HG03565 (cell line): ENCODE results near the gene IDI1.
"Not testable (repeated sequence)": the region's sequence is repeated elsewhere in the genome, so short reads cannot be mapped to it uniquely, and the experiment has no call there.

Experiments
- ATAC-seq: cut with Tn5 transposase; IDR thresholded peaks from one replicate; pipeline ENCODE4 v1.9.1; 2021; ENCODE audit warnings: mild to moderate bottlenecking, moderate library complexity; ENCODE audit not compliant: unreplicated experiment

IDI1 gene

DNA sequence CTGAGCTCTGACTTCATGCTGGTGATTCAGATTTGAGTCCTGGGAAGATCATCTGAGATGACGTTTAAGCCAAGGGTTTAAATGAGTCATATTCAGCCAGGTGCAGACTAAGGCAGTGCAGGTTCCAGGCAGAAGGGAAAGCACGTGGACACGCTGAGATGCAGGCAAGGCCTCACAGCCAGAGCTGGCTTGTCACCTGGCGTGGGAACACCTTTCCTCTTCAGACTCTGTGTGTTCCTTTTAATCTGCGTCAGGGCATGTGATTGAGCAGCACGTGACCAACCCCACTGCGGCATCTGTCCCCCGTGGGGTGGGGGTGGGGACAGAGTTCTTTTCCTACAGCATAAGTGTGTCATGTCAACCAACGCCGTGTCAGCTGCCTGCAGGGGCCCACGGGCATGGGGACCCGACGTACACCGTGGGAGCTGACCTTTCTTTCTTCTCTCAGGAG lies 12.6 kb downstream of the IDI1 start:
- peak; percentile 68 for ATAC-seq

DNA sequence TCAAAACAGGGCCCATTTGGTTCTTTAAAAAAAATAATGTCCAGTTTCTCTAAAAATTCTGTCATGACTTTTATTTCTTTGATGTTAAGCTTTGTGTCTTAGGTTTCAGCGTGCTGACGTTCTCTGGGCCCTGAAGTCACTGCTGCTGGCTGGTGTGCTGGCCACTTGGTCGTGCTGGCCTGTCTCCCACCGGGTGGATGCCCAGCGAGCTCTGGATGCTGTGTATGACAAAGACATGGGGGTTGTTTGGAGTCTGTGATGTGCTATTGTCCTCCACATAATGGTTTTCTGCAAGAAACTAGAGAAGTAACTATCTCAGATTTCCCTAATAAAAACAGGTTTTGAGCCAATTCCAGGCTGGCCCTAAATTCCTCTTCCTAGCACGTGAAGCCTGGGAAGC lies 13.7 kb downstream of the IDI1 start:
- no peak for ATAC-seq

DNA sequence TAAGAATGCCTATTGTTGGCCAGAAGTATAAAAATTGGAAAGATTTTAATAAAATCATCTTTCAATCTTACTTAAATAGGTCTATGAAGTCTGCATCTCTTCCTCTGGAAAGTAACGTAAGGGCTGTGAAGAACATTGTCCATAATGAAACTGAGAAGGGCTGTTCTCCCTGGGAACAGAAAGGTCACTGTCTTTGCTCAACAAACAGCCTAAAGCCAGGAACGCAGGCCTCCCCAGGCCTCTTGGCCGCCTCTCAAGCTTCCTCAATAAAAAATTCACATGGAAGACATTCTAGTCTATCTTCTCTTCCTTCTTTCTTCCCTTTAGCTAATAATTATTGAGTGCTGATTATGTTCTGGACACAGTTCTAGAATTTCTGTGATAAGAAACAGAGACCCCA lies 14.2 kb downstream of the IDI1 start:
- no peak for ATAC-seq

DNA sequence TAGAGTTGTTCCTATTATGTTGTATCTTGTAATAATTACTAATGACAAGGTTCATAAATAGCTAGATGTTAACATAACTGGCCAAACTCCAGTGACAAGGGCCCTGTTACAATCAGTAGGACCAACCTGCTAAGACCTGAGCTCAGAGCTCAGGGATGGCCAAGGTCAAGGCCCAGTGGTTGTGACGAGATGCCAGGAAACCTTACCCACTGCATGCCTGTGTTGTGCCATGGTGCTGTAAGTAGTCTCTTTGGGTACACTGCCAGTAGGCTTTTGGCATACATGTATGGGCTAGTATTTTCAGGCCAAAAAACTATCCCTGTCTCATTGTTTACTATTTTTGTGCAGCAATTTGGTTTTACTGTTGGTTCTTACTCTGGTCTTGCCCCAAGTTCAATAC lies 15.3 kb downstream of the IDI1 start:
- ATAC-seq: no peak

DNA sequence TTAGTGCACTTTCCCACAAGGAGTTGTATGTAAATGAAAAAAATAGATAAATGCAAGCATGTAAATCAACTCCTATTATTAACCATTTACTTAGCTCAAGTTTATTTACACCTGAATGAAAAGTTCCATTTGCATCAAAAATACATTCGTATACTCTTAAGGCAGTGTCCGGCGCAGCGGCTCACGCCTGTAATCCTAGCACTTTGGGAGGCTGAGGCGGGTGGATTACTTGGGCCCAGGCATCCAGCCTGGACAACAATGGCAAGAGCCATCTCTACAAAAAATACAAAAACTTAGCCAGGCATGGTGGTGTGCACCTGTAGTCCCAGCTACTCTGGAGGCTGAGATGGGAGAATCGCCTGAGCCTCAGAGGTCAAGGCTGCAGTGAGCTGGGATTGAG lies 19.1 kb downstream of the IDI1 start:
- no peak for ATAC-seq

DNA sequence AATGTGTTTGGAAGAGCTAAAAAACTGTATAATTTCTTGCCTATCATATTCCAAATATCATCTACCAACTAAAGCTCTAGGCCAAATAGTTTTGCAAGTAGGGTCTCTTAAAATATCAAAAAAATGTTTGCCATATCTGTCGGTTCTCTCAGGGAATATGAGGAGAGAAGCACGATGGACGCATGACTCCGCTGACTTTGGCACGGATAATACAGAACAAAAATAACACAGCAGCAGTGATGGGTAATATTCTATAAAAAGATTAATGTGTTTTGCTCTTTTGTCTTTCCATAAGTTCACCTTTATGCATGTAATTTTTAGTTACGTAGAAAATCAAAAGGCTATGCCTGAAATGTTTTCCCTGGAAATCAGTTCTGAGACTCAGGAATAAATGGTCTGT lies 22.3 kb downstream of the IDI1 start:
- no peak for ATAC-seq

DNA sequence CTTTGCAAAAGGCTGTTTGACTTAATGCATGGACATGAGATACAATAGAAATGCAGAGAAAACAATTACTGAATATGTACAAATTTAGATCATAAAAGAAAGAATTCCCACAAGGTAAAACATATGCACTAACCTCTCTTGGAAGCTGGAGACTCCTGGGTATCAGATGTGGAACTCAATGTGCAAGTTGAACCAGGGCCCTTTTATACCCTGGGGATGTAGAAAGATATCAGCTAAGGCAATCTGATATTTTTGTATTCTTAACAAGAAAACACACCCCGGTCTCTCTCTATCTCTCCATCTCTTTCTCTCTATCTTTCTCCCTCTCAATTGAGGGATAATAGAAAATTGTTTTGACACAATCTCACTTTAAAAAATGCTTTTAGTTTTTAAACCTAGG lies 23.2 kb downstream of the IDI1 start, which contains the start of gene IDI2:
Gene IDI2, minus strand, starts transcription at position 177 of the 400 bp plus-strand sequence. CDS start 1,136 bp downstream, outside the sequence.
- no peak for ATAC-seq

DNA sequence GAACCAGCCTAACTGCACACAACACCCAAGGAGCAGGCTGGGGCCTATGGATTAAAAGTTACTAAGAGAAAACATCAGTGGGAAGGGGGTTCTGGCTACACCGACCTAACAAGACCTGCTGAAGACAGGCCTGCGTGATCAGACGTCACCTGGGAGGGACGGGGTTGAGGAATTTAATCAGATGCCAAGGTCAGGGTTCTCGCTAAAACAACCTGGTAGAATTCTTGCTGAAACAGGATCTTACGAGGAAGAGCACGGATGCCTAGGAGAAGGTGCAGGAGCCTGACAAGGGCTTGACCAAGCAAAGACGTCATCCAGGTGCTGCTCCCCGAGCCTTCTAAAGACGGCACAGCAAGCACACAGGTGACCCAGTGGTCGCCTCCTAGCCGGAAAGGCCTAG lies 24.8 kb downstream of the IDI1 start:
- no peak for ATAC-seq

DNA sequence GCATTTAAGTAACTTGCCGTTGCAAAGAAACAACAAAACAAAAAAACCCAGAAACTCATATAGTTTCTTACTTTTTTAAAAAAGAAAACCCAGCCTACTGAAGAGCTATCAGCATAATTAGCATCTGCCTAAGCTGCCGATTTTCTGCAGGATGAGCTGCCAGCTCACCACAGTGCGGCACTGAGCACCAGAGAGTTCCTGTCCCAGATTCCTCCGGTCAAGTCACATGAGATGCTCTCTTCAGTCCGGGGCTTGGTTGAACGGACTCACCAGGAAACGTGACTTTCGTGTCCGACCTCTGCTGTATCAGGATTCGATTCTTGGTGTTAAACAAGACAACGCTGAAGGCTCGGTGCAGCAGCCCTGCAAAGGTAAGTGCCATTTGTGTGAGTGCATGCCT lies 26.5 kb downstream of the IDI1 start:
- no peak for ATAC-seq

DNA sequence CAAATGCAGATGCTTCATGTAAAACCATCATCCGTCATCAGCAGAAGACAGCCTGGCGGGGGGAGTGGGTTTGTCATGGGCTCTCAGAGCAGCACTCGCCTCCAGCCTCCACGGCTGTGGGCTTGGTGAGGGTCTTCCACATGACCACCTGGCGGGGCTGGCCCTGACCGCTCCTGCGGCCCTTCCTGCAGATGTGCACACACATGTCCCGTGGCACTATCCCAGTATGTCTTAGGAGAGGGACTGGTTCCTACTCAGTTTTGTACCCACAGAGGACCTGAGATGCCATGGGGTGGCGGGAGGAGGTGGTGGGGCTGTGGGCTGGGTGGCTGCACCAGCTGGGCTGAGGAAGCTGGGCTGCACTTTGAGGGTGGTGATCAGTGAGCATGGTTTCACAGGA lies 28.0 kb downstream of the IDI1 start:
- ATAC-seq: no peak

DNA sequence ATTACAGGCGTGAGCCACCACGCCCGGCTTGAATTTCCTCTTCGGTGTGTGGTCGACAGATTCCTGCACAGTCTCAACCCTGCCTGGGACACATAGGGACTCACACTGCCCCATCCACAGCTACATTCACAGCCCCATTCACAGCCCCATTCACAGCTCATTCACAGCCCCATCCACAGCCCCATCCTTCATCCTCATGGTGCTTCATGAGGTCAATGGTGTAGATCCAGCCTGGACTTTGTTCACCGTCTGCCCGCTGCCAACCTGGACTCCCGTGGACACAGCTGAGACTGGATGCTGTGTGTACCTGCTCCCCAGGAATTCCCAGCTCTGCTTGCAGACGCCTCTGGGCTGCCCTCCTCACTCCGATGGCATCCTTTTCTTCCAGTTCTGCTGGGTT lies 28.5 kb downstream of the IDI1 start:
- ATAC-seq: no peak

DNA sequence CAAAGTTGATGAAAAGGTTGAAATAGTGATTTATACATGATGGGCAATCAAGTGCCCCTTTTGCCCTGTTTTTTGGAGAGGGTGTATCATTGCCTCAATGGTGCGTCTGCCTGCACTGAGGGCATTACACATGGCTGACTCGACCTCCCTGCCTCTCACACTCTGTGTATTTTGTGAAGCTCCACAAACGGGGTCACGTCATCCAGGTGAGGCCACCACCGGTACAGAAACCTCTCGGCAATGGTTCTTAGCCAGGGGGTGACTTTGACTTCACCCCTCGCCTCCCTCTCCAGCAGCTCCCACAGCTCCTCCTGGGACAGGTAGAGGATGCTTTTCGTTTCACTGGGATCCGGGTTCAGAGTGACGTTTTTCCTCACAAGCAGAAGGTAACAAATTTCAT lies 29.6 kb downstream of the IDI1 start:
- no peak for ATAC-seq

DNA sequence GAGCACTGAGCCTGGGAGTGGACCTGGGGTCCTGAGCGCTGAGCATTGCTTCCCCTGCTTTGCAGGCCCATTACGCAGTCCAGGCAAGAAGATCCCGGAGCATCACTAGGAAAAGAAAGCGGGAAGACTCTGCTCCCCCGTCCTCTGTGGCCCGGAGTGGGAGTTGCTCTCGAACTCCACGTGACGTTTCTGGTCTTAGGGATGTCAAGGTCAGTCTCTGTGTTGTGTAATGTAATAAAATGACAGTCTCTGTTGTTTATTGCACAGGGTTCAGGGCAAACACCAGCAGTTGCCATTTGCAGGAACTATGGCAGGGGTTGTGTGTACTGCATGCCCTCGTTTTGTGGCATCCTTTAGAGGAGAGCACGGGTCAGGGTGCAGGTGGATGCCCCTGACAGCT lies 33.2 kb downstream of the IDI1 start:
- no peak for ATAC-seq

DNA sequence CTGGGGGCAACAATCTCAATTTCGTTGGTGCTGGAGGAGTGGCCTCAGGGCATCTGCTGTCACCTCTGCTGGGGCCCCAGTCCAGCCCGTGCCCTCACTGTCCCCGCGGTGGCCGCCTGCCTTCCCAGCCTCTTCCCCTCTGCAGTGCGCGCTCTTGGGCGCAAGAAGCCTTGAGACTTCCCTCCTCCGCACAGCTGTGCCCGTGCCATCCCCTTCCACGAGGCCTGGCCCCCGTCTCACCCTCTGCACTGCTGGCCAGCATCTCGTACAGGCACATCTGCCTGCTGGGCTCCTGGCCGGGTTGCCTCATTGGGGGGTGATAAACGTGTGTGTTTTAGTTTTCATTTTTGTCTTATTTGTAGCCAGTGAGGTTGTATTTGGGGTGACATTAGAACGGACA lies 37.2 kb downstream of the IDI1 start:
- ATAC-seq: no peak

DNA sequence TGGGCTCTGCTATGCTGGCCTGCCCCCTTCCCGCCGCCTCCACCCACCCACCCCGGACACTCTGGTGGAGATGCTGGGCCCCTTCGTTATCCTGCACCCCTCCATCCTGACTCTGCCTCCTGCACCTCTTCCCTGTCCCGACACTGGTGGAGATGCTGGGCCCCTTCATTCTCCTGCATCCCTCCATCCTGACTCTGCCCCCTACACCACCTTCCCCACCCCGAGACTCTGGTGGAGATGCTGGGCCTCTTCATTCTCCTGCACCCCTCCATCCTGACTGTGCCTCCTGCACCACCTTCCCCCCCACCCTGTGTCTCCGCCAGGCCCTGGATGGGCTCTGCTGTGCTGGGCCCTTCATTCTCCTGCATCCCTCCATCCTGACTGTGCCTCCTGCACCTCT lies 38.2 kb downstream of the IDI1 start:
- ATAC-seq: no peak

DNA sequence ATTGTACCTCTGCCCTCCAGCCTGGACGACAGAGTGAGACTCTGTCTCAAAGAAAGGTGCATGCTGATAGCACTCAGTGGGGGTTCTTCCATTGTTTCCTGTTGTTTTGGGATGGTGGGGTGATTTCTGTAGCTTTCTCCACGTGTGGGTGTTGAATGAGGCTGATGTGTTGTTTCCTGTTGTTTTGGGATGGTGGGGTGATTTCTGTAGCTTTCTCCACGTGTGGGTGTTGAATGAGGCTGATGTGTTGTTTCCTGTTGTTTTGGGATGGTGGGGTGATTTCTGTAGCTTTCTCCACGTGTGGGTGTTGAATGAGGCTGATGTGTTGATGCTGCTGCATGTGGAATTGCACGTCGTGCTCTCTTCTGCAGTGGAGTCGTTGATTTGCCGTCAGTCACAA lies 39.0 kb downstream of the IDI1 start:
- ATAC-seq: not testable (repeated sequence)

DNA sequence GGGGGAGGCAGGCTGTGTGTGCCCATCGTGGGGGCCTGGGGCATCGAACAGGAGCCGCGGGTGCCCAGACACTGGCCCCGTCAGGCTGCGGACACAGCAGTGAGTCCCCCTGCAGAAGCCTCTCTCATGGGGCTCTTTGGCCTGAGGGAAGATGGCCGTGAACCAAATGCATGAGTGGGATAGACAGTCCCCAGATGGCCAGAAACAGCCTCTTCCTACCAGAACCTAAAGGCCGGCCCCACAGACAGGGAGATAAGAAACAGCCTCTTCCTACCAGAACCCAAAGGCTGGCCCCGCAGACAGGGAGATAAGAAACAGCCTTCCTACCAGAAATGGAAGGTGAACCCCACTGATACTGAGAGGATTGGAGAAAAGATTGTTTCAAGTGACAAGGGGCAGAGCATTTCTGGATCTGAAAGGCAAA lies 39.8 kb downstream of the IDI1 start:
- ATAC-seq: no peak

DNA sequence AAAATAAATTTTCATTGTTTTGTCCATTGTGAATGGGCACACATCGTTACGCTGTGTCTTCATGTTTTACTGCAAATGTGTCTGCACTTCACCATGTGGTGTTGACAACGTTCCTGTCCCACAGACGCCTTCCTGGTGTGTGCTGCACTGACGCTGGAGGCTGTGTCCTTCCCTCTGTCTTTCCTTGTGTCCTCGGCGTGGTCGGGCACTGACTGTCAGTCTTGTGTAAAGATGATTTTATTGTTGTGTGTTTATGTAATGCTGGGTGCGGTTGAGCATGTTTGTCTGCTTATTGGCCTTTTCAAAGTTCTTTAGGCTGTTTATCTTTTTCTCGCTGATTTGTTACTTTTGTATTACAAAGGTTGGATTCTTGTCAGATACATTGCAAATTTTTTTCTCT lies 41.3 kb downstream of the IDI1 start:
- ATAC-seq: no peak

DNA sequence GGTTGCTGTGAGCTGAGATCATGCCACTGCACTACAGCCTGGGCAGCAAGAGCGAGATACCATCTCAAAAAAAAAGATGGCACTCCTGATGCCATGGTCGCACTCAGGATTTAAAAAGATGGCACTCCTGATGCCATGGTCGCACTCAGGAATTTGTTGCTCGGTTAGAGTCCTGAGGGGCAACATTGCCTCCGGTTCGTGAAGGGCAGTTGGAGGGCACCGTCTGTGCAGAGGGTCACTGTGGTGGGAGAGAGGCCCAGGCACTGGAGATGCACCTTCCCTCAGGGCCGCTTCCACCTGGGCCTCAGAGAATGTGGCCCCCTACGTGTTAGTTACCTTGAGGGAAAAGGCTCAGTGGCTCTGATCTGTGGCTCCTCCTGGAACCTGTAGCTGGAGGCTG lies 42.3 kb downstream of the IDI1 start:
- ATAC-seq: no peak

DNA sequence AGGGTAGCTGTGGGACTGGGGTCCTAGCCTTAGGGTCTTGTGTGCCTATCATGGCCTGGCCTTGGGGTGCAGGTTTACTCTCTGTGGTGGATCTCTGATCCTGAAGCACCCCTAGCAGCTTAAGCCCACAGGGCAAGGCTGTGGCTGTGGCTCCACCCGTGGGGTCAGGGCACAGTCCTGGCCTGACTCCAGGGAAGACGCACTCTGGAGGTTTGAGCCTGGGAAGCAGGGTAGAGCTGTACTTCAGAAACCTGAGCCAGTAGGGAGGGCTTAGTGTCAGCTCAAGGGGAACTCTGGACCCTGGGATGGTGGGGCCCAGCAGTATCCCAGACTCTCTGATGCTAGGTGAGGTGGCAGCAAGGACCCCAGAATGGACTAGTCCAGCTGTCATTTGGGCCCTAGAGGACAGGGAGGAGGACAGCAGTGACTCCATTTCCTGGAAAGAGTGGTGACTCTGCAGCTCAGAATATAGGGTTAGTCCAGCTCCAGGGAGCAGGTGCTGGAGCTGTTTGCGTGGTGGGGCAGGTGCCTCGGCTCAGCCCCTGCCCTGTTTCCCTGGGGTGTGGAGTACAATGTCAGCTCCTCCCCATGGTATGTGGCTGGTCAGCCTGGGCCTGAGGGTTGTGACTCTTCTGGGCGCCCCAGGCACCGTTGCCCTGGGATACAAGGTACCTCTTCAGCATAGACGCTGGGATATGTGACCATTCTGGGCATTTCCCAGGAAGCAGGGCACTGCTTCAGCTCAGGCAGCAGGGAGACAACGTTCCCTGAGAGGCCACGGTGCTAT lies 44.8 kb downstream of the IDI1 start:
- ATAC-seq: no peak

DNA sequence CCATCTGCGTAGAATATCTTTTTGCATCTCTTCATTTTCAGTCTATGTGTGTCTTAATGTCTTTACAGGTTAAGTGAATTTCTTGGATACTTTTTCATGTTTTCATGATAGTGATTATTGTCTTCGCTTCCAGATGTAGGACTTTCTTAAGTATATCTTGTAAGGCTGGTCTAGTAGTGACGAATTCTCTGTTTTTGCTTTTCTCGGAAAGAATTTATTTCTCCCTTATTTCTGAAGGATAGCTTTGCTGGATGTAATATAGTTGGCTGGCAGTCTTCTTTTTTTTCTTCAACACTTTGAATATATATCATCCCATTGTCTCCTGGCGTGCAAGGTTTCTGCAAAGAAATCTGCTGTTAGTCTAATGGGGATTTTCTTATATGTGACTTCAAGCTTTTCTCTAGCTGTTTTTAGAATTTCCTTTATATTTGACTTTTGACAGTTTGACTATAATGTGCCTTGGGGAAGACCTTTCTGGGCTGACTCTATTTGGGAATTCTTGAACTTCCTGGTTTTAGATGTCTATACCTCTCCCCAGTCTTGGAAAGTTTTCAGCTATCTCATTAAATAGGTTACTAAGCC lies 46.4 kb downstream of the IDI1 start:
- ATAC-seq: no peak

DNA sequence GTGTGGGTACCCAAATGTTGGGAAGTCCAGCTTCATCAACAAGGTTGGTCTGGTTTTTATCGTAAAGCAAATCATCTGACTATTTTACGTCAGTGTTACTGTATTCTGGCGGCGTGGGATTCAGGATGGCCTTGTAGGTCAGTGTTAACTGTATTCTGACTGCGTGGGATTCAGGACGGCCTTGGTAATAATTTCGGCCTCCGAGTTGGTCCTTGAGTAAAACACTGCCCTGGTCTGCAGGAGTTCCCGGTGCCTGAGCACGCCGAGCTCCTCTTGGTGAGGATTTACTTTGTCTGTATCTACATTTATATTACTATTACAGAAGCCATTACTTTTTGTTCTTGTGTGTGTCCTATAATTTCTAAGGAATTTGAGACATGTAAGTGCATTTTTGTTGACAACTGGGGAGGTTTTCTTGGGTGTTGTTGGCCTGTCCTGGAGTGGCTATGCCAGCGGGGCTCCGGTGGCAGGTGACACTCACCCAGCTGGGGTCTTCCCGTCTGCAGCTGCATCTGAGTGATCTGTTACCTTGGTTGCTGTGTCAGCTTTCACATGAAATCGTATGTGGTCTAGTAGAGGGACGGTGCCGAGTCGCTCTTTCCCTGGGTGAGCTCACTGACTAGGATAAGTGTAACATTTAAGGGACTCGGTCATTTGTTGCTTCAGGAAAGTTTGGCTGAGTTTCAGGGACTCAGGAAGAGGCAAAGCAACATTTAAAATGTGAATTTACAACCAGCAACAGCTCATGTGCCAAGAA lies 51.5 kb downstream of the IDI1 start:
- ATAC-seq: no peak
